Measurements from ENCODE around the gene ZBTB6. TPM values are rescaled to one million over a fixed set of nuclear protein-coding genes. Genes with fewer than 3 reads are reported as not detected.

ZBTB6 gene
- total and polyA plus RNA-seq, 2 of the 13 experiments (the other 11 are each of a cell fraction or from before 2014, with no cell fraction given), result 3.7 to 7.1 TPM

- TF ChIP-seq ZNF841 (CRISPR knock-in tag; IDR thresholded peaks at IDR 0.05; ENCODE audit: borderline replicate concordance), result no peak
- TF ChIP-seq KLF16 (CRISPR knock-in tag; IDR thresholded peaks at IDR 0.05), result peak in 1 of 2 experiments; percentile 25; a peak in 1 of 4 replicates
- no peak for TF ChIP-seq SKI (IDR thresholded peaks at IDR 0.05; ENCODE audit: partially characterized antibody)
- no peak for TF ChIP-seq DPF2 (CRISPR knock-in tag; IDR thresholded peaks at IDR 0.05; ENCODE audit: borderline replicate concordance, low read depth)
- no peak for TF ChIP-seq ZNF83 (CRISPR knock-in tag; IDR thresholded peaks at IDR 0.05; ENCODE audit: borderline replicate concordance)
- no peak for TF ChIP-seq ZFP36 (IDR thresholded peaks at IDR 0.05; ENCODE audit: borderline replicate concordance, low read depth, low read length, partially characterized antibody)
- TF ChIP-seq HOXA3 (CRISPR knock-in tag; IDR thresholded peaks at IDR 0.05), result peak; percentile 37; the same call in 1 of the 2 replicates
- 0 out of 2 replicates have a peak, but pooled peaks have one; percentile 39 for TF ChIP-seq ISL2 (CRISPR knock-in tag; IDR thresholded peaks at IDR 0.05)
- TF ChIP-seq WIZ (CRISPR knock-in tag; IDR thresholded peaks at IDR 0.05), result no peak
- peak; percentile 52; the same call in 1 of the 3 replicates for TF ChIP-seq MXI1 (IDR thresholded peaks at IDR 0.05; ENCODE audit: borderline replicate concordance, low read depth, low read length)
- peak; percentile 8; the same call in 1 of the 2 replicates for TF ChIP-seq ZNF501 (CRISPR knock-in tag; IDR thresholded peaks at IDR 0.05)
- no peak for TF ChIP-seq TEAD2 (CRISPR knock-in tag; IDR thresholded peaks at IDR 0.05)
- TF ChIP-seq NCOR1 (IDR thresholded peaks at IDR 0.05; ENCODE audit: borderline replicate concordance, low read length), result 0 out of 2 replicates have a peak, but pooled peaks have one; percentile 22
- no peak for TF ChIP-seq TBL1XR1 (IDR thresholded peaks at IDR 0.05; ENCODE audit: borderline replicate concordance, low read length, partially characterized antibody)
- TF ChIP-seq ZNF878 (CRISPR knock-in tag; IDR thresholded peaks at IDR 0.05), result no peak
- TF ChIP-seq CTCF (CRISPR knock-in tag; IDR thresholded peaks at IDR 0.05), result no peak
- TF ChIP-seq ARID2 (CRISPR knock-in tag; IDR thresholded peaks at IDR 0.05; ENCODE audit: borderline replicate concordance), result no peak
- no peak for TF ChIP-seq ZNF232 (CRISPR knock-in tag; IDR thresholded peaks at IDR 0.05; ENCODE audit: borderline replicate concordance)
- TF ChIP-seq SMAD3 (CRISPR knock-in tag; IDR thresholded peaks at IDR 0.05), result no peak
- no peak for TF ChIP-seq ZBTB7A (CRISPR knock-in tag; IDR thresholded peaks at IDR 0.05)
- no peak for TF ChIP-seq ZNF484 (CRISPR knock-in tag; IDR thresholded peaks at IDR 0.05; ENCODE audit: borderline replicate concordance, low read depth)
- peak; percentile 74 for TF ChIP-seq ZNF770 (CRISPR knock-in tag; IDR thresholded peaks at IDR 0.05)
- TF ChIP-seq ZNF329 (CRISPR knock-in tag; IDR thresholded peaks at IDR 0.05; ENCODE audit: low read depth), result peak; percentile 71; the same call in 1 of the 2 replicates
- TF ChIP-seq PTBP1 (IDR thresholded peaks at IDR 0.05; ENCODE audit: low read depth, low read length, poor library complexity, severe bottlenecking), result no peak
- TF ChIP-seq ZNF678 (CRISPR knock-in tag; IDR thresholded peaks at IDR 0.05), result no peak
- no peak for TF ChIP-seq ZNF883 (CRISPR knock-in tag; IDR thresholded peaks at IDR 0.05; ENCODE audit: not compliant biosample characterization)
Measured at GRCh38 chr9:122940749-122941581, 27.8 kb upstream of the ZBTB6 start, which contains the start of gene RABGAP1 (continued).

All from HepG2 (cell line).